Activated CD4-positive, CD25-positive, alpha-beta regulatory T cell (primary cell): ENCODE measurements around the gene REEP5.

Experiments
- DNase-seq, 4 experiments: peaks; one replicate each; lab custom pipeline; 2025; lab: John Stamatoyannopoulos, UW

The REEP5 gene

DNA sequence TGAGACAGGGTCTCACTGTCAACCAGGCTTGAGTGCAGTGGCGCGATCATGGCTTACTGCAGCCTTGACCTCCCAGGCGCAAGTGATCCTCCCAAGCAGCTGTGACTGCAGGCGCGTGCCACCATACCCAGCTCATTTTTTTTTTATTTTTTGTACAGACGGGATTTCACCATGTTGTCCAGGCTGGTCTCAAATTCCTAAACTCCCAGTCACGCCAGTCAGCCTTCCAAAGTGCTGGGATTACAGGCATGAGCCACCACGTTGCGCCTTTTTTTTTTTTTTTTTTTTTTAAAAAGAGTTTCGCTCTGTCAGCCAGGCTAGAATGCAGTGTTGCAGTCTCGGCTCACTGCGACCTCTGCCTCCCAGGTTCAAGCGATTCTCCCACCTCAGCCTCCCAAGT, 88.1 kb downstream of the REEP5 start:
- no peak for DNase-seq

DNA sequence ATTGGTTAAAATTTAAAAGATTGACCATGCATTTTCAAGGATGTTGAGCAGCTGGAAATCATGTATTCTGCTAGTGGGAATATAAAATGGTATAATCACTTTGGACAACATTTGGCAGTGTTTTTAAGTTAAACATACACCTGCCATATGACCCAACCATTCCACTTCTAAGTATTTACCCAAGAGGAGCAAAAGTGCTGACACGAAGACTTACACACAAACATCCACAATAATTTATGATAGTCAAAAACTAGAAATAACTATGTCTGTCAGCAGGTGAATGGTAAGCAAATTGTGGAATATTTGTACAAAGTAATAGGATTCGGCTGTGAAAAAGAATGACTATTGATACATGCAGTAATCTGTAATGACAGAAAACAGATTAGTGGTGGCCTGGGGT, 91.6 kb downstream of the REEP5 start:
- no peak for DNase-seq
